ENCODE results near the gene FUT8.

GRCh38 chr14:65748796-65749195, 336.3 kb downstream of the FUT8 start:
- TF ChIP-seq POLR2A (IDR thresholded peaks at IDR 0.05), result no peak
- TF ChIP-seq CTCF (IDR thresholded peaks at IDR 0.05), result no peak
